H1 (cell line): ENCODE measurements around the gene MPPED1. TPM values are rescaled to one million over a fixed set of nuclear protein-coding genes. Genes with fewer than 3 reads are reported as not detected.

Experiments
- CTCF ChIA-PET: fragments of 300-600 bp; sonication (Branson Sonifier 250); formaldehyde crosslinking; loops from one replicate; lab custom pipeline; 2021; ENCODE audit not compliant: partially characterized antibody; lab: Charles Lee
- POLR2A ChIA-PET: fragments of 300-600 bp; sonication (Branson Sonifier 250); formaldehyde crosslinking; loops from one replicate; lab custom pipeline; 2021; ENCODE audit warnings: inconsistent platforms; ENCODE audit not compliant: partially characterized antibody; lab: Charles Lee
- DNase-seq, 2 experiments: peaks; one replicate each; pipeline versions ENCODE4 v3.0.0 to v3.0.0-alpha.2; 2010 to 2022; ENCODE audit warnings: low spot score in 2 of 2, low read depth in 1 of 2, mixed read lengths in 1 of 2
- FAIRE-seq: peaks from 2 replicates; lab custom pipeline; 2011; peaks lifted over from hg19 to GRCh38; lab: Jason Lieb, UNC
- H2AFZ ChIP-seq: 2 replicates; pipeline ENCODE4 v1.8.1; 2012; ENCODE audit warnings: low read length, inconsistent platforms
- H2AK5ac ChIP-seq: 2 replicates; pipeline ENCODE4 v1.6.1; 2013; ENCODE audit warnings: low read depth, low read length
- H2BK120ac ChIP-seq: replicated peaks from 2 replicates; pipeline ENCODE3; 2013; ENCODE audit warnings: low read depth, low read length, inconsistent platforms
- H2BK12ac ChIP-seq: 2 replicates; pipeline ENCODE4 v1.6.1; 2013; ENCODE audit warnings: low read depth, low read length
- H2BK15ac ChIP-seq: 2 replicates; pipeline ENCODE4 v1.6.1; 2013; ENCODE audit warnings: low read length
- H2BK20ac ChIP-seq: 2 replicates; pipeline ENCODE4 v1.6.1; 2013; ENCODE audit warnings: low read length
- H2BK5ac ChIP-seq: 2 replicates; pipeline ENCODE4 v1.6.1; 2013; ENCODE audit warnings: low read depth, low read length
- H3K14ac ChIP-seq: 2 replicates; pipeline ENCODE4 v1.6.1; 2013; ENCODE audit warnings: inconsistent platforms; ENCODE audit not compliant: insufficient read length
- H3K18ac ChIP-seq: 2 replicates; pipeline ENCODE4 v1.6.1; 2013; ENCODE audit warnings: low read length; ENCODE audit errors: extremely low read depth
- H3K23ac ChIP-seq: 2 replicates; pipeline ENCODE4 v1.6.1; 2013; ENCODE audit warnings: inconsistent platforms; ENCODE audit not compliant: insufficient read length
- H3K23me2 ChIP-seq: 2 replicates; pipeline ENCODE4 v1.6.1; 2013; ENCODE audit warnings: low read depth, low read length
- H3K27ac ChIP-seq: 2 replicates; pipeline ENCODE4 v1.6.1; 2011; ENCODE audit warnings: low read depth, low read length, inconsistent platforms
- H3K27me3 ChIP-seq, 4 experiments: replicated peaks in 1 of 4; 1 replicate in 1 of 4; 2 replicates in 3 of 4; pipeline versions ENCODE4 v1.6.1 to v1.8.1; 2011 to 2013; ENCODE audit warnings: low read length in 3 of 4, mild to moderate bottlenecking in 3 of 4, inconsistent platforms in 2 of 4, mixed read lengths in 2 of 4, moderate library complexity in 1 of 4; ENCODE audit not compliant: control insufficient read depth in 3 of 4, insufficient read depth in 3 of 4; ENCODE audit errors: extremely low read depth in 1 of 4
- H3K36me3 ChIP-seq, 4 experiments: 2 replicates each; pipeline versions ENCODE4 v1.6.1 to v1.8.1; 2011 to 2013; ENCODE audit warnings: mild to moderate bottlenecking in 4 of 4, low read length in 3 of 4, moderate library complexity in 2 of 4, control low read depth in 1 of 4, inconsistent platforms in 1 of 4; ENCODE audit not compliant: insufficient read depth in 4 of 4, control insufficient read depth in 2 of 4
- H3K4ac ChIP-seq: replicated peaks from 2 replicates; pipeline ENCODE3; 2013; ENCODE audit warnings: low read length, low read depth, mixed read lengths, inconsistent platforms; ENCODE audit not compliant: insufficient read length
- H3K4me1 ChIP-seq, 4 experiments: replicated peaks in 1 of 4; 1 replicate in 1 of 4; 2 replicates in 3 of 4; pipeline versions ENCODE4 v1.6.1 to v1.8.1; 2011 to 2013; ENCODE audit warnings: low read length in 3 of 4, inconsistent platforms in 2 of 4, mixed read lengths in 1 of 4; ENCODE audit not compliant: insufficient read depth in 4 of 4, control insufficient read depth in 3 of 4
- H3K4me2 ChIP-seq, 2 experiments: 2 replicates each; pipeline versions ENCODE4 v1.6.1 to v1.8.1; 2011 to 2013; ENCODE audit warnings: low read depth in 2 of 2, low read length in 2 of 2, control low read depth in 1 of 2, inconsistent platforms in 1 of 2, mild to moderate bottlenecking in 1 of 2; ENCODE audit not compliant: insufficient read depth in 1 of 2
- H3K4me3 ChIP-seq, 4 experiments: fragments of 200-600, 300-600 bp in 1 of 4; sonication (generic), shearing (Covaris generic), sonication (Bioruptor Twin) in 1 of 4; 2 replicates each; pipeline versions ENCODE4 v1.5.1 to v1.8.1; 2011 to 2016; ENCODE audit warnings: low read length in 4 of 4, low read depth in 3 of 4, control low read depth in 2 of 4, inconsistent platforms in 2 of 4, mild to moderate bottlenecking in 2 of 4, mixed read lengths in 1 of 4, moderate library complexity in 1 of 4; ENCODE audit not compliant: insufficient read depth in 2 of 4; ENCODE audit errors: extremely low read depth in 1 of 4
- H3K56ac ChIP-seq: replicated peaks from 2 replicates; pipeline ENCODE3; 2013; ENCODE audit warnings: low read depth, mild to moderate bottlenecking, mixed read lengths, low read length, inconsistent platforms; ENCODE audit not compliant: insufficient read length
- H3K79me1 ChIP-seq: 2 replicates; pipeline ENCODE4 v1.6.1; 2013; ENCODE audit warnings: low read depth, low read length, control low read depth
- H3K79me2 ChIP-seq, 2 experiments: 2 replicates each; pipeline versions ENCODE4 v1.6.1 to v1.8.1; 2012 to 2013; ENCODE audit warnings: low read length in 2 of 2, mild to moderate bottlenecking in 2 of 2, inconsistent platforms in 1 of 2; ENCODE audit not compliant: insufficient read depth in 2 of 2, control insufficient read depth in 1 of 2
- H3K9ac ChIP-seq, 4 experiments: replicated peaks in 1 of 4; 1 replicate in 1 of 4; 2 replicates in 3 of 4; pipeline versions ENCODE4 v1.6.1 to v1.8.1; 2011 to 2013; ENCODE audit warnings: low read depth in 3 of 4, low read length in 3 of 4, control low read depth in 2 of 4, mild to moderate bottlenecking in 2 of 4, moderate library complexity in 2 of 4, inconsistent platforms in 1 of 4; ENCODE audit errors: extremely low read depth in 1 of 4
- H3K9me3 ChIP-seq, 2 experiments: 2 replicates each; pipeline versions ENCODE4 v1.6.1 to v1.8.1; 2012 to 2013; ENCODE audit warnings: mild to moderate bottlenecking in 2 of 2, moderate library complexity in 2 of 2, control low read depth in 1 of 2, inconsistent platforms in 1 of 2, low read depth in 1 of 2, low read length in 1 of 2, mixed read lengths in 1 of 2; ENCODE audit not compliant: insufficient read depth in 2 of 2
- H4K20me1 ChIP-seq, 2 experiments: replicated peaks in 1 of 2; 2 replicates each; pipeline versions ENCODE3 to v1.8.1; 2011 to 2013; ENCODE audit warnings: inconsistent platforms in 2 of 2, low read length in 2 of 2, mild to moderate bottlenecking in 1 of 2; ENCODE audit not compliant: insufficient read depth in 2 of 2, control insufficient read depth in 1 of 2
- H4K5ac ChIP-seq: 2 replicates; pipeline ENCODE4 v1.6.1; 2013; ENCODE audit warnings: low read length, low read depth, mixed read lengths, inconsistent platforms; ENCODE audit not compliant: insufficient read length
- H4K8ac ChIP-seq: 2 replicates; pipeline ENCODE4 v1.8.0; 2013; ENCODE audit warnings: mild to moderate bottlenecking, moderate library complexity, low read length, inconsistent platforms; ENCODE audit not compliant: insufficient read depth; ENCODE audit errors: extremely low read depth
- H4K91ac ChIP-seq: replicated peaks from 2 replicates; pipeline ENCODE3; 2013; ENCODE audit warnings: low read length, mixed read lengths, inconsistent platforms; ENCODE audit not compliant: insufficient read length
- CHD2 ChIP-seq: IDR thresholded peaks from 2 replicates; pipeline ENCODE4 v1.6.1; 2012; ENCODE audit warnings: low read length, improper control_type of control experiment
- EZH2 ChIP-seq: fragments of 200-600 bp; sonication (generic); IDR thresholded peaks from 2 replicates; pipeline ENCODE4 v1.7.1; 2012; ENCODE audit warnings: low read depth, mild to moderate bottlenecking, moderate library complexity, low read length, inconsistent platforms; ENCODE audit not compliant: severe bottlenecking
- FOSL1 ChIP-seq: IDR thresholded peaks from 2 replicates; pipeline ENCODE4 v1.6.1; 2011; ENCODE audit warnings: mild to moderate bottlenecking, low read depth, low read length, moderate library complexity; ENCODE audit not compliant: insufficient read depth
- RAD21 ChIP-seq, 2 experiments: IDR thresholded peaks in 1 of 2; conservative IDR thresholded peaks in 1 of 2; 2 replicates each; pipeline ENCODE4 v1.6.1; 2011; ENCODE audit warnings: low read depth in 2 of 2, low read length in 2 of 2, improper control_type of control experiment in 1 of 2, inconsistent platforms in 1 of 2, mild to moderate bottlenecking in 1 of 2, moderate library complexity in 1 of 2
- SIN3A ChIP-seq, 2 experiments: IDR thresholded peaks in 1 of 2; conservative IDR thresholded peaks in 1 of 2; 2 replicates each; pipeline ENCODE4 v1.6.1; 2011 to 2012; ENCODE audit warnings: low read length in 2 of 2, improper control_type of control experiment in 1 of 2, low read depth in 1 of 2, mild to moderate bottlenecking in 1 of 2
- SUZ12 ChIP-seq: fragments of 200-600 bp; sonication (generic); IDR thresholded peaks from 2 replicates; pipeline ENCODE4 v1.6.1; 2012; ENCODE audit warnings: mild to moderate bottlenecking, inconsistent platforms, low read length, moderate library complexity, mixed read lengths
- WGBS, 2 experiments: shearing (Covaris generic) in 1 of 2; methylation state at CpG; one replicate each; pipeline versions ENCODE4 v1.1.6 to v1.1.7; 2013 to 2015; ENCODE audit warnings: low lambda C conversion rate in 2 of 2, mixed read lengths in 2 of 2, inconsistent platforms in 1 of 2, low coverage in 1 of 2, missing lambda C conversion rate in 1 of 2; ENCODE audit not compliant: insufficient replicate concordance in 2 of 2, insufficient coverage in 1 of 2, insufficient read length in 1 of 2; ENCODE audit errors: extremely low coverage in 1 of 2, missing lambda C conversion rate in 1 of 2; 5-methylcytosine and 5-hydroxymethylcytosine counted together
- polyA plus RNA-seq, 7 experiments: library from polyadenylated mRNA; depleted of rRNA in 3 of 7; stranded (reverse) in 5 of 7; unstranded in 2 of 7; fragments of >200 nt in 5 of 7; fragments of 200-250 nt in 2 of 7; gene quantifications; 1 replicate in 5 of 7; 2 replicates in 1 of 7; 4 replicates in 1 of 7; pipeline versions ENCODE4 v1.2.1 to v1.2.3, GENCODE V29; 2011 to 2013; ENCODE audit warnings: missing spikeins in 2 of 7, mixed read lengths in 2 of 7
- total RNA-seq: library from RNA; stranded (reverse); fragmentation: NEBNext Ultra II Directional; extraction: Animal tissue kit (Norgen Biotek cat#: 25700); gene quantifications from 2 replicates; pipeline ENCODE4 v1.2.1, GENCODE V29; 2021
- TF ChIP-seq, protein P1 (sequence below): IDR thresholded peaks from 2 replicates; pipeline ENCODE4 v1.6.1; 2011; ENCODE audit warnings: low read depth, mild to moderate bottlenecking, low read length; ENCODE audit not compliant: insufficient read depth

Gene MPPED1
- total and polyA plus RNA-seq, 2 of the 8 experiments (the other 6 are each of a cell fraction or from before 2014, with no cell fraction given), result 0.29 to 0.37 TPM

DNA sequence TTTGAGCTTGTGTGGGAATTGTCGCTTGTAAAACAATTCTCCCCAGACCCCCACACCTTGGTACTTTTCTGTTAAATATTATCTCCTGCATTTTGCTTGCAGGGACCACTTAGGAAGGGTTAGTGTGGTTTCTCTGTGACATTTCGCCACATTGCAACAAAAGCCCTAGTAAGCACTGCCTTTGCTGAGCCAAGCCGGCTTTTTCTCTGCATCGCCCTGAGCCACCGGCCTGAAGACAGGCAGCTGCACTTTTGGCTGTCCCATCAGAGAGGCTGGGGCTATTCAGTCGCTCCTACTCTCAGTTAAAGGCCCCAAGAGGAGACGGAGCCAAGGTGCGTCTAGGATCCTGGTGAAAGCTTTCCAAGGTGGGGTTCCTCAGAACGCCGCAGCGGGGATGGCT lies 5.7 kb downstream of the MPPED1 start:
- ChIA-PET POLR2A (no interaction called here), CTCF (interaction anchor here (1.0 to 1.7 kb wide), 3 partner anchors 22 to 29 kb away, joined by 3 to 7 read pairs (median 3); no protein-coding TSS in a partner anchor)
- Histone ChIP-seq H2BK15ac (no peak overlapping the region), H4K8ac (no peak overlapping the region; the same call in 1 of the 2 replicates), H2BK20ac (no peak overlapping the region), H3K23me2 (peaks cover under 1% of the 10 kb centered on the region; the same call in 1 of the 2 replicates), H3K14ac (no peak overlapping the region), H3K79me2 (no peaks in the 10 kb centered on the region), H3K18ac (no peak overlapping the region), H3K4me2 (no peak overlapping the region), H3K9ac (no peak overlapping the region), H3K4ac (no peak overlapping the region), H2BK5ac (no peak overlapping the region), H3K4me3 (no peak overlapping the region), H3K79me1 (no peaks in the 10 kb centered on the region), H4K20me1 (peaks cover 0 to 2% of the 10 kb centered on the region in 2 experiments), H2AK5ac (no peak overlapping the region), H4K5ac (no peak overlapping the region), H3K23ac (no peak overlapping the region), H3K27me3 (peaks cover 2 to 16% (median 14%) of the 10 kb centered on the region in 4 experiments), H2BK120ac (no peak overlapping the region), H4K91ac (no peak overlapping the region), H2BK12ac (no peak overlapping the region), H3K36me3 (no peaks in the 10 kb centered on the region), H3K4me1 (peaks cover 0 to 1% (median under 1%) of the 10 kb centered on the region in 4 experiments; a peak in 4 of 7 replicates), H3K27ac (no peak overlapping the region), H3K9me3 (no peaks in the 10 kb centered on the region), H3K56ac (no peak overlapping the region), H2AFZ (no peak overlapping the region)
- no peak for TF ChIP-seq RAD21 (IDR thresholded peaks at IDR 0.05 in 1 of 2, conservative IDR thresholded peaks at IDR 0.05 in 1 of 2; ENCODE audit: low read depth in 2 of 2, low read length in 2 of 2)
- no peak for TF ChIP-seq SUZ12
- no peak for TF ChIP-seq EZH2
- no peak for TF ChIP-seq FOSL1
- TF ChIP-seq CHD2, result no peak
- TF ChIP-seq, protein P1, sequence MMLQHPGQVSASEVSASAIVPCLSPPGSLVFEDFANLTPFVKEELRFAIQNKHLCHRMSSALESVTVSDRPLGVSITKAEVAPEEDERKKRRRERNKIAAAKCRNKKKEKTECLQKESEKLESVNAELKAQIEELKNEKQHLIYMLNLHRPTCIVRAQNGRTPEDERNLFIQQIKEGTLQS, result no peak
- no peak for TF ChIP-seq SIN3A (conservative IDR thresholded peaks at IDR 0.05 in 1 of 2, IDR thresholded peaks at IDR 0.05 in 1 of 2; ENCODE audit: low read depth in 1 of 2, low read length in 2 of 2)
- no peak for FAIRE-seq
- WGBS, 2 experiments, result 90% methylated on average over 11 of the region's 11 CpGs; no CpG with 5 or more reads in 1 of the 2 experiments
- no peak for DNase-seq
